Tibial artery (tissue), 4 donors: Measurements from ENCODE around the gene UNC13B.

Experiments used
- DNase-seq, 2 donors: peaks; one replicate each; pipeline ENCODE4 v3.0.0-alpha.2; 2019
- H3K27ac ChIP-seq, 2 donors: fragments of 200-600 bp; sonication (generic) in 1 of 2; 1 replicate in 1 of 2; 2 replicates in 1 of 2; pipeline ENCODE4 v1.5.1; 2018 to 2019; ENCODE audit warnings: mild to moderate bottlenecking in 1 of 2
- H3K27me3 ChIP-seq, 2 donors: fragments of 200-600 bp; sonication (generic) in 1 of 2; one replicate each; pipeline versions ENCODE4 v1.5.1 to v1.6.0; 2016 to 2019
- H3K36me3 ChIP-seq, 3 donors: fragments of 200-600 bp; sonication (generic) in 2 of 3; one replicate each; pipeline ENCODE4 v1.5.1; 2016 to 2019; ENCODE audit warnings: mild to moderate bottlenecking in 2 of 3
- H3K4me1 ChIP-seq, 4 donors: fragments of 200-600 bp; sonication (generic) in 2 of 4; 1 replicate in 3 of 4; 2 replicates in 1 of 4; pipeline ENCODE4 v1.5.1; 2016 to 2019
- H3K4me3 ChIP-seq, 2 donors: fragments of 200-600 bp; sonication (generic) in 1 of 2; 1 replicate in 1 of 2; 2 replicates in 1 of 2; pipeline ENCODE4 v1.5.1; 2018 to 2019; ENCODE audit warnings: mild to moderate bottlenecking in 2 of 2
- H3K9me3 ChIP-seq, 3 donors: fragments of 200-600 bp; sonication (generic) in 1 of 3; one replicate each; pipeline ENCODE4 v1.5.1; 2016 to 2019
- intact Hi-C: fragments of 100-400 bp; cut with DNase I; formaldehyde crosslinking; loops from one replicate; pipeline ENCODE4 v1.15.0; 2023; ENCODE audit warnings: low total_unique reads
- TF ChIP-seq, protein P1 (sequence below), 2 experiments: fragments of 200-600 bp in 1 of 2; fragments of 450-650 bp in 1 of 2; IDR thresholded peaks; one replicate each; pipeline ENCODE4 v1.5.1; 2017 to 2019; ENCODE audit warnings: antibody characterized with exemption in 2 of 2, mild to moderate bottlenecking in 1 of 2, moderate library complexity in 1 of 2

The UNC13B gene

DNA sequence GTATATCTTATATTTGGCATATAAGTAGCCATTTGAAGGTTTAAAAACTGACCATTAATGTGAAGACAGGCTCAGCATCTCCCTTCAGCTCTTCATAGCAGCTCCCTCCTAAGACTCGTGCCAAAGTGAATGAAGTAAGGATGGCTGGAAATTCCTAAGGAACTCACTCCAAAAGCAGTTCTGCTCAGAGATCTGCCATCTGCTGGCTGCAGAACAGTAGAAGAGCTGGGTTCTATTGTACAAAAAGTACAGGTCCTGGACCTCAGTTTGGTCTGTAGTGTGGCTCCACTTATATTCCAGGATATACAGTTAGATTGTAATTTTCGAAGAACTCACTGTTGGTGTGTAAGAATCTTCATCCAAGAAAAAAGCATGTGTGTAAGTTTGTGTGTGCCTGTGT, 223.2 kb downstream of the UNC13B start:
- H3K27ac ChIP-seq, result no peak overlapping the region
- H3K36me3 ChIP-seq, result peaks cover 62 to 98% (median 66%) of the 10 kb centered on the region in 3 donors
- no peak overlapping the region for H3K4me3 ChIP-seq
- no peaks in the 10 kb centered on the region for H3K9me3 ChIP-seq
- no peaks in the 10 kb centered on the region for H3K27me3 ChIP-seq
- intact Hi-C loops, result no loop called here
- no peaks in the 10 kb centered on the region for H3K4me1 ChIP-seq
- TF ChIP-seq, protein P1, sequence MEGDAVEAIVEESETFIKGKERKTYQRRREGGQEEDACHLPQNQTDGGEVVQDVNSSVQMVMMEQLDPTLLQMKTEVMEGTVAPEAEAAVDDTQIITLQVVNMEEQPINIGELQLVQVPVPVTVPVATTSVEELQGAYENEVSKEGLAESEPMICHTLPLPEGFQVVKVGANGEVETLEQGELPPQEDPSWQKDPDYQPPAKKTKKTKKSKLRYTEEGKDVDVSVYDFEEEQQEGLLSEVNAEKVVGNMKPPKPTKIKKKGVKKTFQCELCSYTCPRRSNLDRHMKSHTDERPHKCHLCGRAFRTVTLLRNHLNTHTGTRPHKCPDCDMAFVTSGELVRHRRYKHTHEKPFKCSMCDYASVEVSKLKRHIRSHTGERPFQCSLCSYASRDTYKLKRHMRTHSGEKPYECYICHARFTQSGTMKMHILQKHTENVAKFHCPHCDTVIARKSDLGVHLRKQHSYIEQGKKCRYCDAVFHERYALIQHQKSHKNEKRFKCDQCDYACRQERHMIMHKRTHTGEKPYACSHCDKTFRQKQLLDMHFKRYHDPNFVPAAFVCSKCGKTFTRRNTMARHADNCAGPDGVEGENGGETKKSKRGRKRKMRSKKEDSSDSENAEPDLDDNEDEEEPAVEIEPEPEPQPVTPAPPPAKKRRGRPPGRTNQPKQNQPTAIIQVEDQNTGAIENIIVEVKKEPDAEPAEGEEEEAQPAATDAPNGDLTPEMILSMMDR (IDR thresholded peaks at IDR 0.05), result peak; percentile 44 to 48
- DNase-seq, result no peak

DNA sequence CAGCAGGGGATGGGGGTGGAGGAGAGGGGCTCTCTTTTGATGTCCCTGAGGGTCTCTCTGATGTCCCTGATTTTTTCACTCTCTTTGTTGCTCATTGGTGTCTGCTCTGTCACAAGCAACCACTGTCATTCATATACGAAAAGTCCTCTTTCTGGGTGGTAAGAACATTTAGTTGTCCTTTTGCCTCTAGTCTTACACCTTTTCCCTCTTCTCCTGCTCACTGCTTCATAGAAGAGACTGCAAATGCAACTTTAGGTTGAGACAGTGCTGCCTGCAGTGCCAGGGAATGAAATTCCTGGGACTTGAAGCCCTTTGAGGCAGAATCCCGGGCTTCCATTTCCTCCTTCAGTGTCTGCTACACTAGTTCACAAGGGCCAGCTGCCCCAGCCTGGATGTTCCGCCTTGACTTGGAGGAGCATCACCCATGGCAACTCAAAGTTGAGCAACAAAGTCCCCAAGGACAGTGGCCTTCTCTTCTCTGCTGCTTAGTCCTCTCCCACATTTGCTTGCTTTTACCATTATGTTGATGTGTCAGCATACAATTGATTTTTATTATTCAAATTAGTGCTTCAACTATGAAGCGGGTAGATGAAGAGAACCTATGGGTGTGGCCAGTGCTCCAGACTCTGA, 233.4 kb downstream of the UNC13B start:
- H3K4me3 ChIP-seq, result no peak overlapping the region

DNA sequence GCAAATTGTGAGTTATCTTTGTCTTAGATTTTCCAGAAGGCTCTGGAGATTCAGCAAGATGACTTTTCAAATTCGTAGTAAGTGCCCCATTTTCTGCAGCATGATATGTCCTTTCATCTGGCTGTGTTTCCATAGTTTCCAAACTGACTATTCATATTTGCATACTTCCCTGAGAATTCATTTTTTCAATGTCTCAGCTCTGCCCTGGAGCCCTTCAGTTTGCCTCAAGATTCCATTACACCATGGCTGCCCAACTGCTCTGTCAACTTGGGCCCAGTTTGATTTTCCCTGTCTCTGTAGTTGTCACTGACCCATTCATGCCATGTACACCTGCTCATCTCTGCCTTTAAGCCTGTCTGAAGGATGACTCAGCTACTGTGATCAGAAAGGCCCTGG, 233.9 kb downstream of the UNC13B start:
- peaks cover 72 to 94% (median 76%) of the 10 kb centered on the region in 3 donors for H3K36me3 ChIP-seq
- no peak for DNase-seq

More for the DNA sequence above, 233.4 kb downstream of the UNC13B start:
- DNase-seq, result peak in 1 of 2 donors; percentile 37
- Histone ChIP-seq H3K9me3 (no peaks in the 10 kb centered on the region), H3K36me3 (peaks cover 72 to 94% (median 76%) of the 10 kb centered on the region in 3 donors), H3K27ac (no peak overlapping the region), H3K4me1 (no peaks in the 10 kb centered on the region), H3K27me3 (no peaks in the 10 kb centered on the region)
- intact Hi-C loops, result no loop called here
- TF ChIP-seq, protein P1 (IDR thresholded peaks at IDR 0.05), result no peak

DNA sequence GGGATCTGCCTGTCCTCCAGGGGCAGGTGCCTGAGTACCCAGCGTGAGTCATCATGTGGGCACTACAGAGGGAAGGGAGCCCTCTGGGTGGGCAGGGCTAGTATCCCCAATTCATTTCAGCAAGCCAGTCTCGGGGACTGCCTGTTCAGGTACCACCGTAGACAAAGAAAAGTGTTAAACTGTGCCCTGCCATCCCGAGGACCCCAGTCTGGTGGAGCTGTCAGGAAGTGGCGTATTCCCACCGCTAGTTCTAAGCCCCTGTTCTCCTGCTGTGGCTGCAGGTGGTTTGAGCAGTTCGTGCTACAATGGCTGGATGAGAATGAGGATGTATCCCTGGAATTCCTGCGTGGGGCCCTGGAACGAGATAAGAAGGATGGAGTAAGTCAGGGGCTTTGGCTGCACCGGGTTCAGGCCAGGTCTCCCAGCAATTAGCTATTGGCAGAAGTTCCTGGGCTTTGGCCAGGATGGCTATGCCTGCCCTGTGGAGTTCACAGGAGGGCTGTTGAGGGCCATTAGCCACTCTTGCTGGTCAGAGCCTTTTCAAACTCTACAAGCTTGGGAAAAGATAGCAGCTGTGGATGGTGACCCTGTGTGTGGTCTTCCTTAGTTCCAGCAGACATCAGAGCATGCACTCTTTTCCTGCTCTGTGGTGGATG, 234.9 kb downstream of the UNC13B start:
- TF ChIP-seq, protein P1 (IDR thresholded peaks at IDR 0.05), result no peak
- Histone ChIP-seq H3K27me3 (no peaks in the 10 kb centered on the region), H3K36me3 (peaks cover 72 to 94% (median 75%) of the 10 kb centered on the region in 3 donors), H3K27ac (no peak overlapping the region), H3K4me3 (no peak overlapping the region), H3K9me3 (no peaks in the 10 kb centered on the region), H3K4me1 (no peaks in the 10 kb centered on the region)
- no peak for DNase-seq
- intact Hi-C loops, result no loop called here

More for the DNA sequence above, 233.9 kb downstream of the UNC13B start:
- TF ChIP-seq, protein P1 (IDR thresholded peaks at IDR 0.05), result no peak
- Histone ChIP-seq H3K4me1 (no peaks in the 10 kb centered on the region), H3K27ac (no peak overlapping the region), H3K4me3 (no peak overlapping the region), H3K27me3 (no peaks in the 10 kb centered on the region), H3K9me3 (no peaks in the 10 kb centered on the region)
- intact Hi-C loops, result no loop called here

DNA sequence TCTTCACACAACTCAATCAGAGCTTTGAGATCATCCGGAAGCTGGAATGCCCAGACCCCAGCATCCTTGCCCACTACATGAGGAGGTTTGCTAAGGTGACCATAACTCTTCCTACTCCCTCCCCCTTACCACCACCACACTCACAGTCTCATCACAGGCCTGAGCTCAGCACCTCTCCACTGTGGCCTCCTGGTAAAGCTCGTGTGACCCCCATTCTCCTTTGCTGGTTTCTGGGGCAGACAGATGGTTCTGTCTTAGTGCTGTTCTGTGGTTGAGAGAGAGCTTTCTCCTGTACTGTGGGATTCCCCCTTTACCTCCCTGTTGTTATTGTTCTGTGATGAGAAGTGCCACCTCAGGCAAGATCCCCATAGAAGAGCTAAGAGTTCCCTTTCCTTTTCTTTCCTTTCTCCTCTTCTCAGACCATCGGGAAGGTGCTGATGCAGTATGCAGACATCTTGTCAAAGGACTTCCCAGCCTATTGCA, 235.4 kb downstream of the UNC13B start:
- no peaks in the 10 kb centered on the region for H3K9me3 ChIP-seq
- no peak overlapping the region for H3K4me3 ChIP-seq
- H3K4me1 ChIP-seq, result no peaks in the 10 kb centered on the region
- H3K36me3 ChIP-seq, result peaks cover 74 to 94% (median 75%) of the 10 kb centered on the region in 3 donors
- TF ChIP-seq, protein P1 (IDR thresholded peaks at IDR 0.05), result no peak
- DNase-seq, result no peak
- intact Hi-C loops, result no loop called here
- no peaks in the 10 kb centered on the region for H3K27me3 ChIP-seq
- H3K27ac ChIP-seq, result no peak overlapping the region
